Measurements from ENCODE around the gene XXYLT1. TPM values are rescaled to one million over a fixed set of nuclear protein-coding genes. Genes with fewer than 3 reads are reported as not detected.
A peak's percentile ranks its signal among the peaks of the same experiment; 100 is the strongest.

XXYLT1 gene
- total and polyA plus RNA-seq, 9 of the 15 experiments (the other 6 are each of a cell fraction or from before 2014, with no cell fraction given): 1.9 to 18.9 (median 15.0) TPM

- TF ChIP-seq ARNT (IDR thresholded peaks at IDR 0.05) (no peak), CEBPG (CRISPR knock-in tag; IDR thresholded peaks at IDR 0.05) (no peak), CEBPG (tag; conservative IDR thresholded peaks at IDR 0.05 in 1 of 2, IDR thresholded peaks at IDR 0.05 in 1 of 2) (no peak), HMBOX1 (IDR thresholded peaks at IDR 0.05) (0 out of 2 replicates have a peak, but pooled peaks have one; percentile 28), SAP30 (IDR thresholded peaks at IDR 0.05; ENCODE audit: borderline replicate concordance, insufficient read depth, low read depth, low read length, poor library complexity, severe bottlenecking) (no peak), THAP7 (CRISPR knock-in tag; IDR thresholded peaks at IDR 0.05) (0 out of 2 replicates have a peak, but pooled peaks have one; percentile 38), ETV6 (IDR thresholded peaks at IDR 0.05; ENCODE audit: borderline replicate concordance in 1 of 2, low read depth in 2 of 2, low read length in 1 of 2) (no peak), ETV6 (CRISPR knock-in tag; IDR thresholded peaks at IDR 0.05; ENCODE audit: borderline replicate concordance) (no peak), CC2D1A (IDR thresholded peaks at IDR 0.05) (no peak), JUND (IDR thresholded peaks at IDR 0.05; ENCODE audit: borderline replicate concordance, low read depth, low read length) (0 out of 2 replicates have a peak, but pooled peaks have one; percentile 3), JUND (tag; IDR thresholded peaks at IDR 0.05; ENCODE audit: borderline replicate concordance, low read depth, low read length) (no peak), ZNF311 (CRISPR knock-in tag; IDR thresholded peaks at IDR 0.05) (peak; percentile 89), NFYB (IDR thresholded peaks at IDR 0.05; ENCODE audit: extremely low read depth, insufficient read length) (no peak), TEAD1 (CRISPR knock-in tag; IDR thresholded peaks at IDR 0.05) (peak; percentile 53 to 57; a peak in 2 of 4 replicates), FOXA3 (CRISPR knock-in tag; conservative IDR thresholded peaks at IDR 0.05 in 1 of 2, IDR thresholded peaks at IDR 0.05 in 1 of 2) (0 out of 4 replicates have a peak, but pooled peaks of 1 of the 2 experiments have one; percentile 29), KAT7 (CRISPR knock-in tag; IDR thresholded peaks at IDR 0.05; ENCODE audit: borderline replicate concordance) (0 out of 2 replicates have a peak, but pooled peaks have one; percentile 30), DMBX1 (CRISPR knock-in tag; IDR thresholded peaks at IDR 0.05; ENCODE audit: borderline replicate concordance) (peak; percentile 56), ZNF589 (CRISPR knock-in tag; IDR thresholded peaks at IDR 0.05; ENCODE audit: low read depth) (0 out of 2 replicates have a peak, but pooled peaks have one; percentile 61), RERE (CRISPR knock-in tag; IDR thresholded peaks at IDR 0.05; ENCODE audit: borderline replicate concordance) (no peak), CXXC5 (CRISPR knock-in tag; IDR thresholded peaks at IDR 0.05) (peak; percentile 53; the same call in 1 of the 2 replicates)
Observed at GRCh38 chr3:195154793-195155535, 116.0 kb downstream of the XXYLT1 start (continued).

All from K562 (cell line).